Measurements from ENCODE around the gene ERO1B. TPM values are rescaled to one million over a fixed set of nuclear protein-coding genes. Genes with fewer than 3 reads are reported as not detected.
"Not testable (repeated sequence)": the region's sequence is repeated elsewhere in the genome, so short reads cannot be mapped to it uniquely, and the experiment has no call there.

Gene ERO1B
- polyA plus RNA-seq, 1 donor from 2014 or later = 2.7 TPM

DNA sequence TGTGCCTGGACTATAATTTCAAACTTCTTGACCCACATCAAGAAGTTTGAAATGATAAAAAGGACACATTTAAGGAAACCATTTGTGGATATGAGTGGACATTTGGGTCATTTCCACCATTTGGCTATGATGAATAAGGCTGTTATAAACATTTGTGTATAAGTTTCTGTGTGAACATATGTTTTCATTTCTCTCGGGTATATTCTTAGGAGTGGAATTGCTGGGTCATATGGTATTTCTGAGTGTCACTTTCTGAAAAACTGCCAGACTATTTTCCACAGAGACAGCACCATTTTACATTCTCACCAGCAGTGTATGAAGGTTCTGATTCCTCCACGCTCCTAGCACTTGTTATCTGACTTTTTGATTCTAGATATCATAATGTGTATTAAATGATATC lies 88.6 kb downstream of the ERO1B start:
- Histone ChIP-seq H3K4me2 (ENCODE audit: low read length) (no peak overlapping the region), H3K27me3 (ENCODE audit: insufficient read depth, low read depth, low read length) (no peaks in the 10 kb centered on the region), H3K9ac (ENCODE audit: low read length) (no peak overlapping the region), H3F3A (ENCODE audit: insufficient read depth, low read length, poor library complexity, severe bottlenecking) (no peaks in the 10 kb centered on the region), H3K79me2 (replicated peaks; ENCODE audit: insufficient read depth, low read length) (no peaks in the 10 kb centered on the region), H3K9me3 (ENCODE audit: low read length) (no peaks in the 10 kb centered on the region), H4K20me1 (ENCODE audit: insufficient read depth) (no peaks in the 10 kb centered on the region), H3K9me2 (ENCODE audit: insufficient read depth, low read length) (no peaks in the 10 kb centered on the region), H3K4me3 (ENCODE audit: low read length) (no peak overlapping the region), H2AFZ (ENCODE audit: low read depth, low read length) (no peak overlapping the region), H3K27ac (ENCODE audit: low read length) (no peak overlapping the region), H3K36me3 (ENCODE audit: insufficient read depth, low read length) (no peaks in the 10 kb centered on the region)
- TF ChIP-seq MXI1 (conservative IDR thresholded peaks at IDR 0.05; ENCODE audit: poor library complexity, severe bottlenecking) = no peak
- TF ChIP-seq RAD21 (conservative IDR thresholded peaks at IDR 0.05) = no peak
- TF ChIP-seq TAF1 (IDR thresholded peaks at IDR 0.05; ENCODE audit: low read depth) = no peak
- TF ChIP-seq, protein P1, sequence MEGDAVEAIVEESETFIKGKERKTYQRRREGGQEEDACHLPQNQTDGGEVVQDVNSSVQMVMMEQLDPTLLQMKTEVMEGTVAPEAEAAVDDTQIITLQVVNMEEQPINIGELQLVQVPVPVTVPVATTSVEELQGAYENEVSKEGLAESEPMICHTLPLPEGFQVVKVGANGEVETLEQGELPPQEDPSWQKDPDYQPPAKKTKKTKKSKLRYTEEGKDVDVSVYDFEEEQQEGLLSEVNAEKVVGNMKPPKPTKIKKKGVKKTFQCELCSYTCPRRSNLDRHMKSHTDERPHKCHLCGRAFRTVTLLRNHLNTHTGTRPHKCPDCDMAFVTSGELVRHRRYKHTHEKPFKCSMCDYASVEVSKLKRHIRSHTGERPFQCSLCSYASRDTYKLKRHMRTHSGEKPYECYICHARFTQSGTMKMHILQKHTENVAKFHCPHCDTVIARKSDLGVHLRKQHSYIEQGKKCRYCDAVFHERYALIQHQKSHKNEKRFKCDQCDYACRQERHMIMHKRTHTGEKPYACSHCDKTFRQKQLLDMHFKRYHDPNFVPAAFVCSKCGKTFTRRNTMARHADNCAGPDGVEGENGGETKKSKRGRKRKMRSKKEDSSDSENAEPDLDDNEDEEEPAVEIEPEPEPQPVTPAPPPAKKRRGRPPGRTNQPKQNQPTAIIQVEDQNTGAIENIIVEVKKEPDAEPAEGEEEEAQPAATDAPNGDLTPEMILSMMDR (IDR thresholded peaks at IDR 0.05; ENCODE audit: poor library complexity, severe bottlenecking) = no peak
- no peak for TF ChIP-seq EZH2 (IDR thresholded peaks at IDR 0.05; ENCODE audit: borderline replicate concordance, insufficient read depth, low read length, poor library complexity, severe bottlenecking)
- TF ChIP-seq EP300 (conservative IDR thresholded peaks at IDR 0.05; ENCODE audit: poor library complexity, severe bottlenecking) = no peak
- TF ChIP-seq POLR2AphosphoS5 (IDR thresholded peaks at IDR 0.05) = no peak
- TF ChIP-seq, protein P2, sequence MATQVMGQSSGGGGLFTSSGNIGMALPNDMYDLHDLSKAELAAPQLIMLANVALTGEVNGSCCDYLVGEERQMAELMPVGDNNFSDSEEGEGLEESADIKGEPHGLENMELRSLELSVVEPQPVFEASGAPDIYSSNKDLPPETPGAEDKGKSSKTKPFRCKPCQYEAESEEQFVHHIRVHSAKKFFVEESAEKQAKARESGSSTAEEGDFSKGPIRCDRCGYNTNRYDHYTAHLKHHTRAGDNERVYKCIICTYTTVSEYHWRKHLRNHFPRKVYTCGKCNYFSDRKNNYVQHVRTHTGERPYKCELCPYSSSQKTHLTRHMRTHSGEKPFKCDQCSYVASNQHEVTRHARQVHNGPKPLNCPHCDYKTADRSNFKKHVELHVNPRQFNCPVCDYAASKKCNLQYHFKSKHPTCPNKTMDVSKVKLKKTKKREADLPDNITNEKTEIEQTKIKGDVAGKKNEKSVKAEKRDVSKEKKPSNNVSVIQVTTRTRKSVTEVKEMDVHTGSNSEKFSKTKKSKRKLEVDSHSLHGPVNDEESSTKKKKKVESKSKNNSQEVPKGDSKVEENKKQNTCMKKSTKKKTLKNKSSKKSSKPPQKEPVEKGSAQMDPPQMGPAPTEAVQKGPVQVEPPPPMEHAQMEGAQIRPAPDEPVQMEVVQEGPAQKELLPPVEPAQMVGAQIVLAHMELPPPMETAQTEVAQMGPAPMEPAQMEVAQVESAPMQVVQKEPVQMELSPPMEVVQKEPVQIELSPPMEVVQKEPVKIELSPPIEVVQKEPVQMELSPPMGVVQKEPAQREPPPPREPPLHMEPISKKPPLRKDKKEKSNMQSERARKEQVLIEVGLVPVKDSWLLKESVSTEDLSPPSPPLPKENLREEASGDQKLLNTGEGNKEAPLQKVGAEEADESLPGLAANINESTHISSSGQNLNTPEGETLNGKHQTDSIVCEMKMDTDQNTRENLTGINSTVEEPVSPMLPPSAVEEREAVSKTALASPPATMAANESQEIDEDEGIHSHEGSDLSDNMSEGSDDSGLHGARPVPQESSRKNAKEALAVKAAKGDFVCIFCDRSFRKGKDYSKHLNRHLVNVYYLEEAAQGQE (IDR thresholded peaks at IDR 0.05; ENCODE audit: borderline replicate concordance) = no peak
- TF ChIP-seq SMC3 (conservative IDR thresholded peaks at IDR 0.05; ENCODE audit: poor library complexity) = no peak

DNA sequence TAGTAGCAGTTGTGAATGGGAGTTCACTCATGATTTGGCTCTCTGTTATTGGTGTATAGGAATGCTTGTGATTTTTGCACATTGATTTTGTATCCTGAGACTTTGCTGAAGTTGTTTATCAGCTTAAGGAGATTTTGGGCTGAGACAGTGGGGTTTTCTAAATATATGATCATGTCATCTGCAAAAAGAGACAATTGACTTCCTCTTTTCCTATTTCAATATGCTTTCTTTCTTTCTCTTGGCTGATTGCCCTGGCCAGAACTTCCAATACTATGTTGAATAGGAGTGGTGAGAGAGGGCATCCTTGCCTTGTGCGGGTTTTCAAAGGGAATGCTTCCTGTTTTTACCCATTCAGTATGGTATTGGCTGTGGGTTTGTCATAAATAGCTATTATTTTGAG lies 93.7 kb downstream of the ERO1B start:
- not testable (repeated sequence) for H3K79me2 ChIP-seq (replicated peaks; ENCODE audit: insufficient read depth, low read length); H3F3A ChIP-seq (ENCODE audit: insufficient read depth, low read length, poor library complexity, severe bottlenecking); H3K4me3 ChIP-seq (ENCODE audit: low read length); H3K36me3 ChIP-seq (ENCODE audit: insufficient read depth, low read length); H3K4me2 ChIP-seq (ENCODE audit: low read length); H3K9me2 ChIP-seq (ENCODE audit: insufficient read depth, low read length); H2AFZ ChIP-seq (ENCODE audit: low read depth, low read length); H3K27ac ChIP-seq (ENCODE audit: low read length); H3K9ac ChIP-seq (ENCODE audit: low read length); H4K20me1 ChIP-seq (ENCODE audit: insufficient read depth); H3K9me3 ChIP-seq (ENCODE audit: low read length); H3K27me3 ChIP-seq (ENCODE audit: insufficient read depth, low read depth, low read length)

DNA sequence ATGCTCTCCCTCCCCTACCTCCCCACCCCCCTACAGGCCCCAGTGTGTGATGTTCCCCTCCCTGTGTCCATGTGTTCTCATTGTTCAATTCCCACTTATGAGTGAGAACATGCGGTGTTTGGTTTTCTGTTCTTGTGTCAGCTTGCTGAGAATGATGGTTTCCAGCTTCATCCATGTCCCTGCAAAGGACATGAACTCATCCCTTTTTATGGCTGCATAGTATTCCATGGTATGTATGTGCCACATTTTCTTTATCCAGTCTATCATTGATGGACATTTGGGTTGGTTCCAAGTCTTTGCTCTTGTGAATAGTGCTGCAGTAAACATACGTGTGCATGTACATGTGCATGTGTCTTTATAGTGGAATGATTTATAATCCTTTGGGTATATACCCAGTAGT lies 95.3 kb downstream of the ERO1B start:
- H3K27me3 ChIP-seq (ENCODE audit: insufficient read depth, low read depth, low read length); H4K20me1 ChIP-seq (ENCODE audit: insufficient read depth); H3K36me3 ChIP-seq (ENCODE audit: insufficient read depth, low read length); H2AFZ ChIP-seq (ENCODE audit: low read depth, low read length); H3K9ac ChIP-seq (ENCODE audit: low read length); H3K4me3 ChIP-seq (ENCODE audit: low read length); H3K9me2 ChIP-seq (ENCODE audit: insufficient read depth, low read length); H3K27ac ChIP-seq (ENCODE audit: low read length); H3K4me2 ChIP-seq (ENCODE audit: low read length); H3F3A ChIP-seq (ENCODE audit: insufficient read depth, low read length, poor library complexity, severe bottlenecking); H3K79me2 ChIP-seq (replicated peaks; ENCODE audit: insufficient read depth, low read length); H3K9me3 ChIP-seq (ENCODE audit: low read length): not testable (repeated sequence)

Data from neural cell (in vitro differentiated cells).